HFFc6 (cell line): ENCODE data around the gene ATP5IF1. TPM values are rescaled to one million over a fixed set of nuclear protein-coding genes. Genes with fewer than 3 reads are reported as not detected.
A peak's percentile ranks its signal among the peaks of the same experiment; 100 is the strongest.

Experiments used
- DNase-seq: peaks from one replicate; pipeline ENCODE4 v3.0.0-alpha.2; 2018
- H3K27ac Mint-ChIP-seq: 2 replicates; pipeline ENCODE4 v1.8.0; 2020; ENCODE audit warnings: mild to moderate bottlenecking, mixed read lengths
- H3K27me3 Mint-ChIP-seq: 2 replicates; pipeline ENCODE4 v1.8.0; 2021; ENCODE audit warnings: mild to moderate bottlenecking, moderate library complexity, mixed read lengths; ENCODE audit not compliant: insufficient read depth
- H3K36me3 Mint-ChIP-seq: 2 replicates; pipeline ENCODE4 v1.8.0; 2021; ENCODE audit warnings: low read depth, mixed read lengths
- H3K4me1 Mint-ChIP-seq: 2 replicates; pipeline ENCODE4 v1.8.0; 2020; ENCODE audit warnings: low read depth, mixed read lengths
- H3K4me3 Mint-ChIP-seq: 2 replicates; pipeline ENCODE4 v1.8.0; 2020; ENCODE audit warnings: mild to moderate bottlenecking, moderate library complexity, mixed read lengths
- H3K9me3 Mint-ChIP-seq: 2 replicates; pipeline ENCODE4 v1.8.0; 2020; ENCODE audit warnings: mild to moderate bottlenecking, mixed read lengths
- CTCF ChIP-seq: fragments of 200-600 bp; sonication (generic); IDR thresholded peaks from 2 replicates; pipeline ENCODE4 v1.5.0; 2021; ENCODE audit warnings: antibody characterized with exemption, mild to moderate bottlenecking
- long read RNA-seq: library from polyadenylated mRNA; unstranded; transcript quantifications from one replicate; pipeline ENCODE4 v2.0.0, GENCODE V29; 2019
- total RNA-seq, 6 experiments: library from RNA; stranded (reverse); fragmentation: NEBNext Ultra II Directional; extraction: Animal tissue kit (Norgen Biotek cat#: 25700); gene quantifications; 2 replicates in 1 of 6; 3 replicates in 5 of 6; pipeline ENCODE4 v1.2.3, GENCODE V29; 2021

The ATP5IF1 gene
- 100 to 1,000 TPM; 153 to 231 (median 216) TPM for total RNA-seq
- long read RNA-seq, transcript ATP5IF1-201 (3 exons, 494 nt): major isoform, 163 of 172 reads
- long read RNA-seq, partial matches to known transcripts: 2 of 172 reads
- long read RNA-seq, other reads (novel, unspliced or antisense): 3 of 172 reads

- peaks cover 12% of the 10 kb centered on the region for H3K36me3 Mint-ChIP-seq
- DNase-seq: peak; percentile 98
- TF ChIP-seq CTCF: 0 out of 2 replicates have a peak, but pooled peaks have one; percentile 11
- H3K27ac Mint-ChIP-seq: no peak within 1 kb of the TSS
- H3K4me3 Mint-ChIP-seq: no peak within 1 kb of the TSS
- peaks cover 18% of the 10 kb centered on the region for H3K4me1 Mint-ChIP-seq
- H3K27me3 Mint-ChIP-seq: peaks cover 4% of the 10 kb centered on the region; the same call in 1 of the 2 replicates
- no peaks in the 10 kb centered on the region for H3K9me3 Mint-ChIP-seq
These were observed at the start of gene ATP5IF1 for GRCh38 chr1:28235755-28236655. TSS of gene ATP5IF1 (plus strand) at chr1:28236124. CDS start at chr1:28236184, 60 bp downstream.

GRCh38 chr1:28190337-28190979, 45.5 kb upstream of the ATP5IF1 start:
- H3K4me1 Mint-ChIP-seq: peaks cover 12% of the 10 kb centered on the region
- TF ChIP-seq CTCF: no peak
- no peaks in the 10 kb centered on the region for H3K9me3 Mint-ChIP-seq
- H3K4me3 Mint-ChIP-seq: no peak overlapping the region
- H3K27ac Mint-ChIP-seq: peak overlapping the region; percentile 46
- DNase-seq: no peak
- H3K36me3 Mint-ChIP-seq: no peaks in the 10 kb centered on the region
- peaks cover 2% of the 10 kb centered on the region for H3K27me3 Mint-ChIP-seq

- no peak for TF ChIP-seq CTCF
- Mint-ChIP-seq H3K36me3 (no peaks in the 10 kb centered on the region), H3K27ac (peak overlapping the region; percentile 46), H3K4me1 (peaks cover 12% of the 10 kb centered on the region), H3K4me3 (no peak overlapping the region), H3K9me3 (no peaks in the 10 kb centered on the region), H3K27me3 (peaks cover 2% of the 10 kb centered on the region)
- DNase-seq: no peak
These were observed 44.8 kb upstream of the ATP5IF1 start for GRCh38 chr1:28190996-28191645.

GRCh38 chr1:28193701-28194161, 42.2 kb upstream of the ATP5IF1 start:
- Mint-ChIP-seq H3K9me3 (no peaks in the 10 kb centered on the region), H3K36me3 (peaks cover 6% of the 10 kb centered on the region; the same call in 1 of the 2 replicates), H3K27ac (no peak overlapping the region), H3K27me3 (peaks cover 4% of the 10 kb centered on the region), H3K4me1 (peaks cover 12% of the 10 kb centered on the region), H3K4me3 (no peak overlapping the region)
- no peak for TF ChIP-seq CTCF
- DNase-seq: no peak
